H1 (cell line): ENCODE results near the gene TMUB1.

ENCODE experiments used
- CTCF ChIP-seq, 3 experiments: IDR thresholded peaks; 1 replicate in 2 of 3; 2 replicates in 1 of 3; pipeline versions ENCODE4 v1.5.1 to v1.6.1; 2011; ENCODE audit warnings: low read length in 3 of 3, mild to moderate bottlenecking in 3 of 3, inconsistent platforms in 2 of 3, low read depth in 1 of 3, moderate library complexity in 1 of 3; ENCODE audit not compliant: insufficient read depth in 1 of 3; ENCODE audit errors: control extremely low read depth in 1 of 3
- FOSL1 ChIP-seq: IDR thresholded peaks from 2 replicates; pipeline ENCODE4 v1.6.1; 2011; ENCODE audit warnings: mild to moderate bottlenecking, low read depth, low read length, moderate library complexity; ENCODE audit not compliant: insufficient read depth
- SIN3A ChIP-seq, 2 experiments: IDR thresholded peaks in 1 of 2; conservative IDR thresholded peaks in 1 of 2; 2 replicates each; pipeline ENCODE4 v1.6.1; 2011 to 2012; ENCODE audit warnings: low read length in 2 of 2, improper control_type of control experiment in 1 of 2, low read depth in 1 of 2, mild to moderate bottlenecking in 1 of 2

- TF ChIP-seq SIN3A (conservative IDR thresholded peaks at IDR 0.05 in 1 of 2, IDR thresholded peaks at IDR 0.05 in 1 of 2; ENCODE audit: low read depth in 1 of 2, low read length in 2 of 2), result no peak
- TF ChIP-seq FOSL1, result no peak
- TF ChIP-seq CTCF (IDR thresholded peaks at IDR 0.05; ENCODE audit: control extremely low read depth in 1 of 3, insufficient read depth in 1 of 3, low read depth in 1 of 3, low read length in 3 of 3), result no peak
These were observed 10.5 kb upstream of the TMUB1 start for GRCh38 chr7:151093748-151094147.
